ENCODE data around the gene IDH2.

IDH2 gene

DNA sequence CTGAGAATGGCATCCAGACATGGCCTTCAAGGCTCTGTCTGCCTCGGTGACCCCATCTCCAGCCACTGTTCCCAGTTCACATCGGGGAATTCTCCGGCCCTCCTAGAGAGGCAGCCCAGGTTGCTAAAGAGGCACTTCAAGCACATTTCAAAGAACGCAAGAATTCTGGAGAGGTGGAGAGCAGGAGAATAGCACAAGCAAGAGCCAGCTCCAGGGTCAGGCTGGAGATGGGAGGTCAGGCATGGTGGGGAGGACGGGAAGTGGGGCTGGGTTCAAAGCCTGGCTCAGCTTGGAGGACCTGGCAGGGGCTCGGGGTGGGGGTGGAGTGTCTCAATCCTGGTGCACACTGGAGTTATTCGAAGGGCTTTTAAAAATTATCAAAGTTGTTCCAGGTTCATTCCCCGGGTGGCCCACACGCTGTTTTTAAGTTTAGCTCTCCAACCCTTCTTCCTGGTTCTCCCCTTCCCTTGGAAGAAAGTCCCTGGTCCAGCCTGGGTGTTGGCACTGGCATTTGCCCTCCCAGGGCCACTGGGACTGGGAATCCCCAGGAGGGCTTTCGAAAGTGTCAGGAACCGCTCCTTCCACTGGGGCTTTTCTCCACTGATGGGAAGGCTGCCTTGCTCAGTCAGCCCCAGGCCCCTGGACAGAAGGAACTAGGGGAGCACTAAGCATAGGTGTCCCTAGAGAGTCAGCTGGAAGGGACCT, 65.3 kb downstream of the IDH2 start:
- TF ChIP-seq FOXP2 (optimal IDR thresholded peaks at IDR 0.05; ENCODE audit: borderline replicate concordance, extremely low read depth, extremely low read length, insufficient read depth) (no peak), TAF1 (IDR thresholded peaks at IDR 0.05; ENCODE audit: borderline replicate concordance, insufficient read depth, low read length) (no peak), SIN3A (IDR thresholded peaks at IDR 0.05; ENCODE audit: borderline replicate concordance, insufficient read depth, low read length) (no peak)

GRCh38 chr15:90036343-90036742, 65.9 kb downstream of the IDH2 start:
- TF ChIP-seq, protein P1, sequence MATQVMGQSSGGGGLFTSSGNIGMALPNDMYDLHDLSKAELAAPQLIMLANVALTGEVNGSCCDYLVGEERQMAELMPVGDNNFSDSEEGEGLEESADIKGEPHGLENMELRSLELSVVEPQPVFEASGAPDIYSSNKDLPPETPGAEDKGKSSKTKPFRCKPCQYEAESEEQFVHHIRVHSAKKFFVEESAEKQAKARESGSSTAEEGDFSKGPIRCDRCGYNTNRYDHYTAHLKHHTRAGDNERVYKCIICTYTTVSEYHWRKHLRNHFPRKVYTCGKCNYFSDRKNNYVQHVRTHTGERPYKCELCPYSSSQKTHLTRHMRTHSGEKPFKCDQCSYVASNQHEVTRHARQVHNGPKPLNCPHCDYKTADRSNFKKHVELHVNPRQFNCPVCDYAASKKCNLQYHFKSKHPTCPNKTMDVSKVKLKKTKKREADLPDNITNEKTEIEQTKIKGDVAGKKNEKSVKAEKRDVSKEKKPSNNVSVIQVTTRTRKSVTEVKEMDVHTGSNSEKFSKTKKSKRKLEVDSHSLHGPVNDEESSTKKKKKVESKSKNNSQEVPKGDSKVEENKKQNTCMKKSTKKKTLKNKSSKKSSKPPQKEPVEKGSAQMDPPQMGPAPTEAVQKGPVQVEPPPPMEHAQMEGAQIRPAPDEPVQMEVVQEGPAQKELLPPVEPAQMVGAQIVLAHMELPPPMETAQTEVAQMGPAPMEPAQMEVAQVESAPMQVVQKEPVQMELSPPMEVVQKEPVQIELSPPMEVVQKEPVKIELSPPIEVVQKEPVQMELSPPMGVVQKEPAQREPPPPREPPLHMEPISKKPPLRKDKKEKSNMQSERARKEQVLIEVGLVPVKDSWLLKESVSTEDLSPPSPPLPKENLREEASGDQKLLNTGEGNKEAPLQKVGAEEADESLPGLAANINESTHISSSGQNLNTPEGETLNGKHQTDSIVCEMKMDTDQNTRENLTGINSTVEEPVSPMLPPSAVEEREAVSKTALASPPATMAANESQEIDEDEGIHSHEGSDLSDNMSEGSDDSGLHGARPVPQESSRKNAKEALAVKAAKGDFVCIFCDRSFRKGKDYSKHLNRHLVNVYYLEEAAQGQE (IDR thresholded peaks at IDR 0.05; ENCODE audit: insufficient read depth in 1 of 2, low read depth in 2 of 2, low read length in 2 of 2), result no peak
- TF ChIP-seq SIN3A (IDR thresholded peaks at IDR 0.05; ENCODE audit: borderline replicate concordance, insufficient read depth, low read length) (no peak), TAF1 (IDR thresholded peaks at IDR 0.05; ENCODE audit: borderline replicate concordance, insufficient read depth, low read length) (no peak), POLR2AphosphoS5 (IDR thresholded peaks at IDR 0.05; ENCODE audit: low read depth, low read length) (no peak), FOXP2 (optimal IDR thresholded peaks at IDR 0.05; ENCODE audit: borderline replicate concordance, extremely low read depth, extremely low read length, insufficient read depth) (no peak)

DNA sequence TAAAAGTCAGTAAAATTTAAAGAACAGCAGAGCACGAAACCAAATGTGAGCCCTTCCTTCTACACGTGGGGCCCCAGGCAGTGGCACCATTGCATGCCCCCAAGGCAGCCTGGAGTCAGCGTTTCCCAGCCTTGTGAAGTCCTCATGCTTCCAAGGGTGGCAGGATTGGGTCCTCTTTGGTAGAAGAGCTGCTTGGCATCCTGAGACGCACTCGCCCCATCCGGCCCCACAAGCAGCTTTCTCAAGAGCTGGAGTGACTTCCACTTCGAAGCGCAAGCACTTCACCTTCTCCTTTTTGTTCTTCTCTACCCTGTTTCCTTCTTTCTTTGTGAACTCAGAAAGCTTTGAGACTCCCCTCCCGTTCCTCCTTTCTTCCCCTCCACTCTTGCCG, 66.4 kb downstream of the IDH2 start:
- TF ChIP-seq SIN3A (IDR thresholded peaks at IDR 0.05; ENCODE audit: borderline replicate concordance, insufficient read depth, low read length), result no peak
- no peak for TF ChIP-seq TAF1 (IDR thresholded peaks at IDR 0.05; ENCODE audit: borderline replicate concordance, insufficient read depth, low read length)
- no peak for TF ChIP-seq POLR2AphosphoS5 (IDR thresholded peaks at IDR 0.05; ENCODE audit: low read depth, low read length)
- TF ChIP-seq, protein P1 (IDR thresholded peaks at IDR 0.05; ENCODE audit: insufficient read depth in 1 of 2, low read depth in 2 of 2, low read length in 2 of 2), result no peak
- no peak for TF ChIP-seq FOXP2 (optimal IDR thresholded peaks at IDR 0.05; ENCODE audit: borderline replicate concordance, extremely low read depth, extremely low read length, insufficient read depth)

GRCh38 chr15:90035095-90035839, 67.0 kb downstream of the IDH2 start:
- TF ChIP-seq SIN3A (IDR thresholded peaks at IDR 0.05; ENCODE audit: borderline replicate concordance, insufficient read depth, low read length), result no peak
- TF ChIP-seq POLR2AphosphoS5 (IDR thresholded peaks at IDR 0.05; ENCODE audit: low read depth, low read length), result no peak
- TF ChIP-seq TAF1 (IDR thresholded peaks at IDR 0.05; ENCODE audit: borderline replicate concordance, insufficient read depth, low read length), result no peak
- no peak for TF ChIP-seq FOXP2 (optimal IDR thresholded peaks at IDR 0.05; ENCODE audit: borderline replicate concordance, extremely low read depth, extremely low read length, insufficient read depth)
- TF ChIP-seq, protein P1 (IDR thresholded peaks at IDR 0.05; ENCODE audit: insufficient read depth in 1 of 2, low read depth in 2 of 2, low read length in 2 of 2), result no peak

DNA sequence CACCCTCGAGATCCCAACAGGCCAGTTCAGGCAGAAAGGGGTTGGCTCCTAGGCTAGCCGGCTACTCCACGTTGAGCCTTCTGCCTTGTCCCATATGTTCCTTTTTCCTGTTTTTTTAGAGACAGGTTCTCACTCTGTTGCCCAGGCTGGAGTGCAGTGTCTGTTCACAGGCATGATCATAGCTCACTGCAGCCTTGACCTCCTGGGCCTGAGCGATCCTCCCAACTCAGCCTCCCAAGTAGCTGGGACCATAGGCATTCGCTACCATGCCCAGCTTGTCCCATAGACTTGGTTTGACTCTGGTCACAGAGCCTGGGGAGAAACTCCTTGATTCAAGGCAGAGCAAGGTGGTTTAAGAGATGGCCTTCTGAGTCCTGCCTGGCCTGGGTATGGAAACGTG, 68.8 kb downstream of the IDH2 start:
- no peak for TF ChIP-seq FOXP2 (optimal IDR thresholded peaks at IDR 0.05; ENCODE audit: borderline replicate concordance, extremely low read depth, extremely low read length, insufficient read depth)
- no peak for TF ChIP-seq SIN3A (IDR thresholded peaks at IDR 0.05; ENCODE audit: borderline replicate concordance, insufficient read depth, low read length)
- TF ChIP-seq POLR2AphosphoS5 (IDR thresholded peaks at IDR 0.05; ENCODE audit: low read depth, low read length), result no peak
- no peak for TF ChIP-seq TAF1 (IDR thresholded peaks at IDR 0.05; ENCODE audit: borderline replicate concordance, insufficient read depth, low read length)
- TF ChIP-seq, protein P1 (IDR thresholded peaks at IDR 0.05; ENCODE audit: insufficient read depth in 1 of 2, low read depth in 2 of 2, low read length in 2 of 2), result no peak

All from PFSK-1 (cell line).